ENCODE results near the gene TNFRSF12A. TPM values are rescaled to one million over a fixed set of nuclear protein-coding genes. Genes with fewer than 3 reads are reported as not detected.

Gene TNFRSF12A
- total and polyA plus RNA-seq, 2 of the 13 experiments (the other 11 are each of a cell fraction or from before 2014, with no cell fraction given), result 61.9 to 66.0 TPM

DNA sequence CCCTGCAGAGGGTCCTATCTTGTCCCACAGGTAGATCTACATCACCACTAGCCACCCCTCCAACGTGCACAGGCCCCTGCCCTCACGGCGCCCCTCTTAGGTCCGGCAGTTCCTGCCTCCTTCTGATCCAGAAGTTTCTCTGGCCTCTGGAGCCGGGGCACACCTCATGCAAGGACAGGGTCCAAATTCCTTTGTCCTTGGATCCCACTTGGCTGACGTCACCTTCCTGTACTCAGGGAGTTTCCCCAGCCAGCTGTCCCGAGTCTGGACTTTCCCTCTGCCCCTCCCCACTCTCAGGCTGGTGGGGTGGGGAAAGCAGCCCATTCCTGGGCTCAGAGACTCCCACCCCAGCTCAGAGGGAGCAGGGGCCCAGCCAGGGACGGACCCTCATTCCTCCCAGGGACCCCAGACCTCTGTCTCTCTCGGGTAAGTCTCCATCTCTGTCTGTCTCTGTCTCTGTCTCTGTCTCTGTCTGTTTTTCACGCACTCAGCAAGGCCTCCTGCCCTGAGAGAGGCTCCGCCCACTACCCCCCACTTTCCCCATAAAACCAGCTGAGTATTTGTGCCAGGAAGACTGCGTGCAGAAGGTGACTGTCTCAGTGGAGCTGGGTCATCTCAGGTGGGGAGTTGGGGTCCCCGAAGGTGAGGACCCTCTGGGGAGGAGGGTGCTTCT, 45.0 kb downstream of the TNFRSF12A start, which contains the start of gene IL32 (continued):
- TF ChIP-seq TSC22D2 (CRISPR knock-in tag; IDR thresholded peaks at IDR 0.05; ENCODE audit: borderline replicate concordance) (no peak), TCF7L2 (IDR thresholded peaks at IDR 0.05; ENCODE audit: low read depth, low read length) (no peak), ZNF891 (CRISPR knock-in tag; IDR thresholded peaks at IDR 0.05) (no peak), ZZZ3 (CRISPR knock-in tag; IDR thresholded peaks at IDR 0.05; ENCODE audit: borderline replicate concordance) (peak; percentile 22; the same call in 1 of the 2 replicates), MAFK (conservative IDR thresholded peaks at IDR 0.05 in 1 of 2, IDR thresholded peaks at IDR 0.05 in 1 of 2; ENCODE audit: low read length in 2 of 2) (peak in 1 of 2 experiments; percentile 35; a peak in 2 of 4 replicates), ZNF777 (CRISPR knock-in tag; IDR thresholded peaks at IDR 0.05) (no peak), ARNTL (CRISPR knock-in tag; IDR thresholded peaks at IDR 0.05) (peak; percentile 50; the same call in 1 of the 2 replicates), TAF15 (IDR thresholded peaks at IDR 0.05; ENCODE audit: low read depth, low read length, poor library complexity, severe bottlenecking) (no peak), ELF3 (CRISPR knock-in tag; IDR thresholded peaks at IDR 0.05) (peak; percentile 61; the same call in 1 of the 2 replicates), PITX1 (CRISPR knock-in tag; IDR thresholded peaks at IDR 0.05) (peak; percentile 46; the same call in 1 of the 2 replicates), YEATS2 (CRISPR knock-in tag; IDR thresholded peaks at IDR 0.05; ENCODE audit: borderline replicate concordance) (peak; percentile 77; the same call in 1 of the 2 replicates), KDM6A (CRISPR knock-in tag; IDR thresholded peaks at IDR 0.05; ENCODE audit: low read depth) (no peak; the same call in 1 of the 2 replicates), ZNF263 (CRISPR knock-in tag; IDR thresholded peaks at IDR 0.05) (peak; percentile 93; the same call in 1 of the 2 replicates), MYNN (CRISPR knock-in tag; IDR thresholded peaks at IDR 0.05; ENCODE audit: low read depth) (0 out of 2 replicates have a peak, but pooled peaks have one; percentile 54)
- TF ChIP-seq, protein P1, sequence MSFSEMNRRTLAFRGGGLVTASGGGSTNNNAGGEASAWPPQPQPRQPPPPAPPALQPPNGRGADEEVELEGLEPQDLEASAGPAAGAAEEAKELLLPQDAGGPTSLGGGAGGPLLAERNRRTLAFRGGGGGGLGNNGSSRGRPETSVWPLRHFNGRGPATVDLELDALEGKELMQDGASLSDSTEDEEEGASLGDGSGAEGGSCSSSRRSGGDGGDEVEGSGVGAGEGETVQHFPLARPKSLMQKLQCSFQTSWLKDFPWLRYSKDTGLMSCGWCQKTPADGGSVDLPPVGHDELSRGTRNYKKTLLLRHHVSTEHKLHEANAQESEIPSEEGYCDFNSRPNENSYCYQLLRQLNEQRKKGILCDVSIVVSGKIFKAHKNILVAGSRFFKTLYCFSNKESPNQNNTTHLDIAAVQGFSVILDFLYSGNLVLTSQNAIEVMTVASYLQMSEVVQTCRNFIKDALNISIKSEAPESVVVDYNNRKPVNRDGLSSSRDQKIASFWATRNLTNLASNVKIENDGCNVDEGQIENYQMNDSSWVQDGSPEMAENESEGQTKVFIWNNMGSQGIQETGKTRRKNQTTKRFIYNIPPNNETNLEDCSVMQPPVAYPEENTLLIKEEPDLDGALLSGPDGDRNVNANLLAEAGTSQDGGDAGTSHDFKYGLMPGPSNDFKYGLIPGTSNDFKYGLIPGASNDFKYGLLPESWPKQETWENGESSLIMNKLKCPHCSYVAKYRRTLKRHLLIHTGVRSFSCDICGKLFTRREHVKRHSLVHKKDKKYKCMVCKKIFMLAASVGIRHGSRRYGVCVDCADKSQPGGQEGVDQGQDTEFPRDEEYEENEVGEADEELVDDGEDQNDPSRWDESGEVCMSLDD (CRISPR knock-in tag; IDR thresholded peaks at IDR 0.05; ENCODE audit: borderline replicate concordance), result no peak; the same call in 1 of the 2 replicates
- TF ChIP-seq, protein P2, sequence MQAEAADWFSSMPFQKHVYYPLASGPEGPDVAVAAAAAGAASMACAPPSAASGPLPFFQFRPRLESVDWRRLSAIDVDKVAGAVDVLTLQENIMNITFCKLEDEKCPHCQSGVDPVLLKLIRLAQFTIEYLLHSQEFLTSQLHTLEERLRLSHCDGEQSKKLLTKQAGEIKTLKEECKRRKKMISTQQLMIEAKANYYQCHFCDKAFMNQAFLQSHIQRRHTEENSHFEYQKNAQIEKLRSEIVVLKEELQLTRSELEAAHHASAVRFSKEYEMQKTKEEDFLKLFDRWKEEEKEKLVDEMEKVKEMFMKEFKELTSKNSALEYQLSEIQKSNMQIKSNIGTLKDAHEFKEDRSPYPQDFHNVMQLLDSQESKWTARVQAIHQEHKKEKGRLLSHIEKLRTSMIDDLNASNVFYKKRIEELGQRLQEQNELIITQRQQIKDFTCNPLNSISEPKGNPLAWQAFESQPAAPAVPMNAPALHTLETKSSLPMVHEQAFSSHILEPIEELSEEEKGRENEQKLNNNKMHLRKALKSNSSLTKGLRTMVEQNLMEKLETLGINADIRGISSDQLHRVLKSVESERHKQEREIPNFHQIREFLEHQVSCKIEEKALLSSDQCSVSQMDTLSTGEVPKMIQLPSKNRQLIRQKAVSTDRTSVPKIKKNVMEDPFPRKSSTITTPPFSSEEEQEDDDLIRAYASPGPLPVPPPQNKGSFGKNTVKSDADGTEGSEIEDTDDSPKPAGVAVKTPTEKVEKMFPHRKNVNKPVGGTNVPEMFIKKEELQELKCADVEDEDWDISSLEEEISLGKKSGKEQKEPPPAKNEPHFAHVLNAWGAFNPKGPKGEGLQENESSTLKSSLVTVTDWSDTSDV (CRISPR knock-in tag; IDR thresholded peaks at IDR 0.05), result no peak
- TF ChIP-seq, protein P3, sequence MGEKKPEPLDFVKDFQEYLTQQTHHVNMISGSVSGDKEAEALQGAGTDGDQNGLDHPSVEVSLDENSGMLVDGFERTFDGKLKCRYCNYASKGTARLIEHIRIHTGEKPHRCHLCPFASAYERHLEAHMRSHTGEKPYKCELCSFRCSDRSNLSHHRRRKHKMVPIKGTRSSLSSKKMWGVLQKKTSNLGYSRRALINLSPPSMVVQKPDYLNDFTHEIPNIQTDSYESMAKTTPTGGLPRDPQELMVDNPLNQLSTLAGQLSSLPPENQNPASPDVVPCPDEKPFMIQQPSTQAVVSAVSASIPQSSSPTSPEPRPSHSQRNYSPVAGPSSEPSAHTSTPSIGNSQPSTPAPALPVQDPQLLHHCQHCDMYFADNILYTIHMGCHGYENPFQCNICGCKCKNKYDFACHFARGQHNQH (CRISPR knock-in tag; IDR thresholded peaks at IDR 0.05), result peak; percentile 59
- TF ChIP-seq, protein P4, sequence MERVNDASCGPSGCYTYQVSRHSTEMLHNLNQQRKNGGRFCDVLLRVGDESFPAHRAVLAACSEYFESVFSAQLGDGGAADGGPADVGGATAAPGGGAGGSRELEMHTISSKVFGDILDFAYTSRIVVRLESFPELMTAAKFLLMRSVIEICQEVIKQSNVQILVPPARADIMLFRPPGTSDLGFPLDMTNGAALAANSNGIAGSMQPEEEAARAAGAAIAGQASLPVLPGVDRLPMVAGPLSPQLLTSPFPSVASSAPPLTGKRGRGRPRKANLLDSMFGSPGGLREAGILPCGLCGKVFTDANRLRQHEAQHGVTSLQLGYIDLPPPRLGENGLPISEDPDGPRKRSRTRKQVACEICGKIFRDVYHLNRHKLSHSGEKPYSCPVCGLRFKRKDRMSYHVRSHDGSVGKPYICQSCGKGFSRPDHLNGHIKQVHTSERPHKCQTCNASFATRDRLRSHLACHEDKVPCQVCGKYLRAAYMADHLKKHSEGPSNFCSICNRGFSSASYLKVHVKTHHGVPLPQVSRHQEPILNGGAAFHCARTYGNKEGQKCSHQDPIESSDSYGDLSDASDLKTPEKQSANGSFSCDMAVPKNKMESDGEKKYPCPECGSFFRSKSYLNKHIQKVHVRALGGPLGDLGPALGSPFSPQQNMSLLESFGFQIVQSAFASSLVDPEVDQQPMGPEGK (CRISPR knock-in tag; IDR thresholded peaks at IDR 0.05), result peak; percentile 93
- TF ChIP-seq, protein P5, sequence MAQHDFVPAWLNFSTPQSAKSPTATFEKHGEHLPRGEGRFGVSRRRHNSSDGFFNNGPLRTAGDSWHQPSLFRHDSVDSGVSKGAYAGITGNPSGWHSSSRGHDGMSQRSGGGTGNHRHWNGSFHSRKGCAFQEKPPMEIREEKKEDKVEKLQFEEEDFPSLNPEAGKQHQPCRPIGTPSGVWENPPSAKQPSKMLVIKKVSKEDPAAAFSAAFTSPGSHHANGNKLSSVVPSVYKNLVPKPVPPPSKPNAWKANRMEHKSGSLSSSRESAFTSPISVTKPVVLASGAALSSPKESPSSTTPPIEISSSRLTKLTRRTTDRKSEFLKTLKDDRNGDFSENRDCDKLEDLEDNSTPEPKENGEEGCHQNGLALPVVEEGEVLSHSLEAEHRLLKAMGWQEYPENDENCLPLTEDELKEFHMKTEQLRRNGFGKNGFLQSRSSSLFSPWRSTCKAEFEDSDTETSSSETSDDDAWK (CRISPR knock-in tag; IDR thresholded peaks at IDR 0.05), result no peak

Data from HepG2 (cell line).